Stimulated activated naive B cell treated with anti-CD40 and anti-IgM and Interleukin-4, amounts not matched to agents 10 μg/mL and 1 μg/mL and 100 μg/mL, for 72 hours (primary cell): Measurements from ENCODE around the gene INAFM2.

Experiments
- ATAC-seq, 2 donors: fragments of 150-1000 bp; cut with Tn5 transposase; replicated peaks; 2 replicates each; pipeline ENCODE4 v1.10.0; 2021; ENCODE audit warnings: moderate library complexity in 1 of 2
- DNase-seq: peaks from one replicate; pipeline ENCODE4 v3.0.0; 2021
- H3K27ac Mint-ChIP-seq: one replicate; pipeline ENCODE4 v1.8.0; 2022; ENCODE audit warnings: mild to moderate bottlenecking, mixed read lengths
- H3K27me3 Mint-ChIP-seq, 2 donors: one replicate each; pipeline ENCODE4 v1.8.0; 2022; ENCODE audit warnings: mixed read lengths in 2 of 2
- H3K36me3 Mint-ChIP-seq, 2 donors: one replicate each; pipeline ENCODE4 v1.8.0; 2022; ENCODE audit warnings: mixed read lengths in 2 of 2, mild to moderate bottlenecking in 1 of 2
- H3K4me1 Mint-ChIP-seq, 2 donors: one replicate each; pipeline ENCODE4 v1.8.0; 2022; ENCODE audit warnings: mixed read lengths in 2 of 2, mild to moderate bottlenecking in 1 of 2
- H3K4me3 Mint-ChIP-seq, 2 donors: one replicate each; pipeline ENCODE4 v1.8.0; 2022; ENCODE audit warnings: mild to moderate bottlenecking in 2 of 2, mixed read lengths in 2 of 2, moderate library complexity in 1 of 2
- H3K9me3 Mint-ChIP-seq, 2 donors: one replicate each; pipeline ENCODE4 v1.8.0; 2022; ENCODE audit warnings: mixed read lengths in 2 of 2, mild to moderate bottlenecking in 1 of 2

Gene INAFM2

GRCh38 chr15:40333922-40334492, 10.5 kb downstream of the INAFM2 start:
- peak overlapping the region; percentile 77 for H3K27ac Mint-ChIP-seq

GRCh38 chr15:40334541-40334940, 11.0 kb downstream of the INAFM2 start:
- DNase-seq: no peak
- Mint-ChIP-seq H3K4me1 (peaks cover 38 to 68% of the 10 kb centered on the region in 2 donors), H3K27ac (peak overlapping the region; percentile 77), H3K27me3 (peaks cover 4 to 29% of the 10 kb centered on the region in 2 donors), H3K4me3 (peak overlapping the region in 1 of 2 donors; percentile 73), H3K36me3 (peaks cover 2 to 3% of the 10 kb centered on the region in 2 donors), H3K9me3 (no peaks in the 10 kb centered on the region)
- peak; percentile 6 to 17 for ATAC-seq

More at GRCh38 chr15:40333922-40334492, 10.5 kb downstream of the INAFM2 start:
- peak; percentile 30 for DNase-seq
- ATAC-seq: peak; percentile 78
- Mint-ChIP-seq H3K27me3 (peaks cover 4 to 34% of the 10 kb centered on the region in 2 donors), H3K4me1 (peaks cover 38 to 73% of the 10 kb centered on the region in 2 donors), H3K9me3 (no peaks in the 10 kb centered on the region), H3K36me3 (peaks cover 3% of the 10 kb centered on the region in 2 donors), H3K4me3 (peak overlapping the region; percentile 59 to 73)

- ATAC-seq: no peak
- no peak for DNase-seq
Observed at GRCh38 chr15:40334941-40335795, 11.7 kb downstream of the INAFM2 start.

GRCh38 chr15:40335938-40336743, 12.6 kb downstream of the INAFM2 start:
- H3K27me3 Mint-ChIP-seq: peaks cover 4 to 28% of the 10 kb centered on the region in 2 donors
- DNase-seq: no peak

More at GRCh38 chr15:40334941-40335795, 11.7 kb downstream of the INAFM2 start:
- Mint-ChIP-seq H3K9me3 (no peaks in the 10 kb centered on the region), H3K4me3 (no peak overlapping the region), H3K36me3 (peaks cover 2 to 3% of the 10 kb centered on the region in 2 donors), H3K4me1 (peaks cover 38 to 67% of the 10 kb centered on the region in 2 donors), H3K27ac (no peak overlapping the region), H3K27me3 (peaks cover 4 to 28% of the 10 kb centered on the region in 2 donors)

GRCh38 chr15:40336744-40337122, 13.2 kb downstream of the INAFM2 start:
- Mint-ChIP-seq H3K4me1 (peaks cover 38 to 66% of the 10 kb centered on the region in 2 donors), H3K9me3 (no peaks in the 10 kb centered on the region), H3K4me3 (no peak overlapping the region), H3K27me3 (peaks cover 4 to 28% of the 10 kb centered on the region in 2 donors), H3K27ac (no peak overlapping the region), H3K36me3 (peaks cover 2 to 3% of the 10 kb centered on the region in 2 donors)
- ATAC-seq: no peak
- no peak for DNase-seq

More at GRCh38 chr15:40335938-40336743, 12.6 kb downstream of the INAFM2 start:
- Mint-ChIP-seq H3K27ac (no peak overlapping the region), H3K9me3 (no peaks in the 10 kb centered on the region), H3K36me3 (peaks cover 2 to 3% of the 10 kb centered on the region in 2 donors), H3K4me1 (peaks cover 38 to 67% of the 10 kb centered on the region in 2 donors), H3K4me3 (no peak overlapping the region)
- no peak for ATAC-seq

- H3K27me3 Mint-ChIP-seq: peaks cover 4 to 28% of the 10 kb centered on the region in 2 donors
- H3K9me3 Mint-ChIP-seq: no peaks in the 10 kb centered on the region
- H3K4me3 Mint-ChIP-seq: no peak overlapping the region
- ATAC-seq (no peak), DNase-seq (no peak)
- H3K4me1 Mint-ChIP-seq: peaks cover 36 to 58% of the 10 kb centered on the region in 2 donors
- H3K36me3 Mint-ChIP-seq: peaks cover 2 to 3% of the 10 kb centered on the region in 2 donors
- H3K27ac Mint-ChIP-seq: no peak overlapping the region
Observed at GRCh38 chr15:40337597-40337996, 14.1 kb downstream of the INAFM2 start.

GRCh38 chr15:40338041-40338657, 14.7 kb downstream of the INAFM2 start:
- Mint-ChIP-seq H3K36me3 (peaks cover 0 to 2% of the 10 kb centered on the region in 2 donors), H3K9me3 (no peaks in the 10 kb centered on the region), H3K27me3 (peaks cover 4 to 28% of the 10 kb centered on the region in 2 donors), H3K27ac (peak overlapping the region; percentile 39), H3K4me3 (peak overlapping the region in 1 of 2 donors; percentile 43), H3K4me1 (peaks cover 33 to 52% of the 10 kb centered on the region in 2 donors)
- DNase-seq: peak; percentile 61
- ATAC-seq: peak; percentile 73 to 77

GRCh38 chr15:40338921-40339620, 15.6 kb downstream of the INAFM2 start:
- no peak overlapping the region for H3K4me3 Mint-ChIP-seq
- no peaks in the 10 kb centered on the region for H3K9me3 Mint-ChIP-seq
- H3K27ac Mint-ChIP-seq: no peak overlapping the region
- no peak for ATAC-seq
- DNase-seq: no peak
- H3K4me1 Mint-ChIP-seq: peaks cover 27 to 44% of the 10 kb centered on the region in 2 donors
- peaks cover 0 to 2% of the 10 kb centered on the region in 2 donors for H3K36me3 Mint-ChIP-seq
- H3K27me3 Mint-ChIP-seq: peaks cover 4 to 28% of the 10 kb centered on the region in 2 donors

GRCh38 chr15:40339621-40339945, 16.1 kb downstream of the INAFM2 start:
- Mint-ChIP-seq H3K4me3 (no peak overlapping the region), H3K9me3 (no peaks in the 10 kb centered on the region), H3K27me3 (peaks cover 4 to 28% of the 10 kb centered on the region in 2 donors), H3K36me3 (peaks cover 0 to 1% of the 10 kb centered on the region in 2 donors), H3K4me1 (peaks cover 25 to 44% of the 10 kb centered on the region in 2 donors), H3K27ac (no peak overlapping the region)
- ATAC-seq: no peak
- DNase-seq: no peak

GRCh38 chr15:40340038-40340739, 16.7 kb downstream of the INAFM2 start:
- DNase-seq (no peak), ATAC-seq (no peak)
- H3K4me1 Mint-ChIP-seq: peaks cover 24 to 40% of the 10 kb centered on the region in 2 donors
- H3K4me3 Mint-ChIP-seq: no peak overlapping the region
- no peak overlapping the region for H3K27ac Mint-ChIP-seq
- no peaks in the 10 kb centered on the region for H3K36me3 Mint-ChIP-seq
- peaks cover 4 to 28% of the 10 kb centered on the region in 2 donors for H3K27me3 Mint-ChIP-seq
- H3K9me3 Mint-ChIP-seq: no peaks in the 10 kb centered on the region

GRCh38 chr15:40340740-40341400, 17.4 kb downstream of the INAFM2 start, which contains the start of gene CCDC9B:
CCDC9B (minus strand) TSS chr15:40340939; CDS start chr15:40340819, 120 bp downstream.
- H3K4me1 Mint-ChIP-seq: peaks cover 20 to 34% of the 10 kb centered on the region in 2 donors
- no peak within 1 kb of the TSS for H3K27ac Mint-ChIP-seq
- ATAC-seq: no peak
- H3K27me3 Mint-ChIP-seq: peaks cover 4 to 25% of the 10 kb centered on the region in 2 donors
- no peaks in the 10 kb centered on the region for H3K9me3 Mint-ChIP-seq
- no peaks in the 10 kb centered on the region for H3K36me3 Mint-ChIP-seq
- H3K4me3 Mint-ChIP-seq: no peak within 1 kb of the TSS
- DNase-seq: no peak
